HepG2 (cell line): ENCODE measurements around the gene KLHL12. TPM values are rescaled to one million over a fixed set of nuclear protein-coding genes. Genes with fewer than 3 reads are reported as not detected.

Experiments used
- ATF7 ChIP-seq, 2 experiments: fragments of 450-650 bp in 1 of 2; sonication (generic) in 1 of 2; formaldehyde crosslinking in 1 of 2; IDR thresholded peaks; 2 replicates each; pipeline versions ENCODE4 v1.4.0 to v1.6.1; 2016 to 2020; ENCODE audit warnings: antibody characterized with exemption in 1 of 2, mild to moderate bottlenecking in 1 of 2, missing genetic modification reagents in 1 of 2
- CREM ChIP-seq, 2 experiments: sonication (generic) in 1 of 2; formaldehyde crosslinking in 1 of 2; IDR thresholded peaks; 2 replicates each; pipeline versions ENCODE4 v1.4.0 to v1.6.1; 2016 to 2020; ENCODE audit warnings: antibody characterized with exemption in 1 of 2, mild to moderate bottlenecking in 1 of 2, missing genetic modification reagents in 1 of 2
- MAZ ChIP-seq, 2 experiments: sonication (generic) in 1 of 2; formaldehyde crosslinking in 1 of 2; IDR thresholded peaks; 2 replicates each; pipeline versions ENCODE4 v1.5.0 to v1.6.1; 2012 to 2020; ENCODE audit warnings: low read depth in 2 of 2, mild to moderate bottlenecking in 2 of 2, borderline replicate concordance in 1 of 2, improper control_type of control experiment in 1 of 2, low read length in 1 of 2, missing genetic modification reagents in 1 of 2, moderate library complexity in 1 of 2
- NFYB ChIP-seq: sonication (generic); formaldehyde crosslinking; IDR thresholded peaks from 2 replicates; pipeline ENCODE4 v1.4.0; 2020; ENCODE audit warnings: missing genetic modification reagents
- TOE1 ChIP-seq: sonication (generic); formaldehyde crosslinking; IDR thresholded peaks from 2 replicates; pipeline ENCODE4 v1.4.0; 2020; ENCODE audit warnings: mild to moderate bottlenecking, missing genetic modification reagents
- ZNF724P ChIP-seq: sonication (generic); formaldehyde crosslinking; IDR thresholded peaks from 2 replicates; pipeline ENCODE4 v1.8.0; 2022; ENCODE audit warnings: missing genetic modification reagents, borderline replicate concordance
- ZNF780A ChIP-seq: sonication (generic); formaldehyde crosslinking; IDR thresholded peaks from 2 replicates; pipeline ENCODE4 v1.8.0; 2022; ENCODE audit warnings: mild to moderate bottlenecking, missing genetic modification reagents, moderate library complexity
- ZSCAN25 ChIP-seq: sonication (generic); formaldehyde crosslinking; IDR thresholded peaks from 2 replicates; pipeline ENCODE4 v1.8.0; 2022; ENCODE audit warnings: mild to moderate bottlenecking, missing genetic modification reagents
- polyA plus RNA-seq, 8 experiments: library from polyadenylated mRNA; depleted of rRNA in 3 of 8; stranded (reverse) in 7 of 8; unstranded in 1 of 8; fragments of >200 nt; fragmentation: Illumina TruSeq in 4 of 8; extraction: Trizol in 4 of 8; gene quantifications; 2 replicates each; pipeline versions ENCODE4 v1.2.1 to v1.2.3, GENCODE V29; 2011 to 2016; ENCODE audit warnings: low read depth in 4 of 8, missing spikeins in 1 of 8, mixed read lengths in 1 of 8; ENCODE audit not compliant: insufficient read depth in 1 of 8
- total RNA-seq, 5 experiments: library from RNA; depleted of rRNA; stranded (reverse); fragments of >200 nt; fragmentation: Illumina TruSeq; extraction: Trizol; gene quantifications; 2 replicates each; pipeline ENCODE4 v1.2.3, GENCODE V29; 2016; ENCODE audit warnings: low read depth in 1 of 5
- TF ChIP-seq, protein P1 (sequence below): sonication (generic); formaldehyde crosslinking; IDR thresholded peaks from 2 replicates; pipeline ENCODE4 v1.8.1; 2023; ENCODE audit warnings: missing genetic modification reagents, inconsistent platforms, borderline replicate concordance
- TF ChIP-seq, protein P2 (sequence below): sonication (generic); formaldehyde crosslinking; IDR thresholded peaks from 2 replicates; pipeline ENCODE4 v1.8.0; 2022; ENCODE audit warnings: mild to moderate bottlenecking, missing genetic modification reagents; ENCODE audit not compliant: insufficient replicate concordance
- TF ChIP-seq, protein P3 (sequence below): IDR thresholded peaks from 2 replicates; pipeline ENCODE4 v1.6.1; 2016; ENCODE audit warnings: low read depth, control low read depth
- TF ChIP-seq, protein P4 (sequence below): sonication (generic); formaldehyde crosslinking; IDR thresholded peaks from 2 replicates; pipeline ENCODE4 v1.4.0; 2020; ENCODE audit warnings: low read depth, missing genetic modification reagents
- TF ChIP-seq, protein P5 (sequence below): sonication (generic); formaldehyde crosslinking; IDR thresholded peaks from 2 replicates; pipeline ENCODE4 v1.4.0; 2020; ENCODE audit warnings: missing genetic modification reagents

The KLHL12 gene
- total and polyA plus RNA-seq, 2 of the 13 experiments (the other 11 are each of a cell fraction or from before 2014, with no cell fraction given) = 19.2 to 25.2 TPM

DNA sequence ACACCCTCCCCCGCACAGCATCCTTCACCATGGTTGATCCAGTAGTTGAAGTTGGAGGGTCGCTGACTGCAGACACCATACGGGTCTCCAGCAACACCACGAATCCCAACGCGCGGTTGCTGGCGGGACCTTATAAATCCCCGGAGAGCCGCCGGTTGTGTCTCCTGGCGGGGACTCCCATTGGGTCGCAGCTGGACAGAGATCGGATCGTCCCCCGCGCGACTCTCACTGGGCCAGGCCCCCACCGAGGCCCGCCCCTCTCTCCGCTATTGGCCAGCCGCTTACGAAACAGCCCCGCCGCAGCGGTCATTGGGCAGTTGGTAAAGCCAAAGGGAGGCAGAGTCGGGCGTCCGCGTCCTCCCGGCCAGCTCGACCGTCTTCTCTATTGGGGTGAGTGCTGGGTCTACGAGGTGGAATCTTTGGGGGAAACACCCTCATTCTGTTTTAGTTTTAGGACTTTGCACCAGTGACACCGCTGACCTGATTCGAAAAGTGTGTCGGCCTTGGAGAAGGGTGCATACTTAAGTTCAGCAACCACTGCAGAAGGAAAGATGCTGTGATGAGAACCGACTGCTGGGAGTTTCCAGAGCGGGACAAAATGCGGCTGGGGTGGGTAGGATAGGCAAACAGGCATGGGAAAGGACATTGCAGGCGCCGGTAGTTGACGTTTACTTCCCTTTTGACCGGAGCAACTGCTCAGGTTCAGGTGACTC lies 65.5 kb downstream of the KLHL12 start (continued):
- TF ChIP-seq, protein P1, sequence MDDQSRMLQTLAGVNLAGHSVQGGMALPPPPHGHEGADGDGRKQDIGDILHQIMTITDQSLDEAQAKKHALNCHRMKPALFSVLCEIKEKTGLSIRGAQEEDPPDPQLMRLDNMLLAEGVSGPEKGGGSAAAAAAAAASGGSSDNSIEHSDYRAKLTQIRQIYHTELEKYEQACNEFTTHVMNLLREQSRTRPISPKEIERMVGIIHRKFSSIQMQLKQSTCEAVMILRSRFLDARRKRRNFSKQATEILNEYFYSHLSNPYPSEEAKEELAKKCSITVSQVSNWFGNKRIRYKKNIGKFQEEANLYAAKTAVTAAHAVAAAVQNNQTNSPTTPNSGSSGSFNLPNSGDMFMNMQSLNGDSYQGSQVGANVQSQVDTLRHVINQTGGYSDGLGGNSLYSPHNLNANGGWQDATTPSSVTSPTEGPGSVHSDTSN (CRISPR knock-in tag) = no peak
- TF ChIP-seq, protein P2, sequence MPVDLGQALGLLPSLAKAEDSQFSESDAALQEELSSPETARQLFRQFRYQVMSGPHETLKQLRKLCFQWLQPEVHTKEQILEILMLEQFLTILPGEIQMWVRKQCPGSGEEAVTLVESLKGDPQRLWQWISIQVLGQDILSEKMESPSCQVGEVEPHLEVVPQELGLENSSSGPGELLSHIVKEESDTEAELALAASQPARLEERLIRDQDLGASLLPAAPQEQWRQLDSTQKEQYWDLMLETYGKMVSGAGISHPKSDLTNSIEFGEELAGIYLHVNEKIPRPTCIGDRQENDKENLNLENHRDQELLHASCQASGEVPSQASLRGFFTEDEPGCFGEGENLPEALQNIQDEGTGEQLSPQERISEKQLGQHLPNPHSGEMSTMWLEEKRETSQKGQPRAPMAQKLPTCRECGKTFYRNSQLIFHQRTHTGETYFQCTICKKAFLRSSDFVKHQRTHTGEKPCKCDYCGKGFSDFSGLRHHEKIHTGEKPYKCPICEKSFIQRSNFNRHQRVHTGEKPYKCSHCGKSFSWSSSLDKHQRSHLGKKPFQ (CRISPR knock-in tag) = no peak
- TF ChIP-seq, protein P3, sequence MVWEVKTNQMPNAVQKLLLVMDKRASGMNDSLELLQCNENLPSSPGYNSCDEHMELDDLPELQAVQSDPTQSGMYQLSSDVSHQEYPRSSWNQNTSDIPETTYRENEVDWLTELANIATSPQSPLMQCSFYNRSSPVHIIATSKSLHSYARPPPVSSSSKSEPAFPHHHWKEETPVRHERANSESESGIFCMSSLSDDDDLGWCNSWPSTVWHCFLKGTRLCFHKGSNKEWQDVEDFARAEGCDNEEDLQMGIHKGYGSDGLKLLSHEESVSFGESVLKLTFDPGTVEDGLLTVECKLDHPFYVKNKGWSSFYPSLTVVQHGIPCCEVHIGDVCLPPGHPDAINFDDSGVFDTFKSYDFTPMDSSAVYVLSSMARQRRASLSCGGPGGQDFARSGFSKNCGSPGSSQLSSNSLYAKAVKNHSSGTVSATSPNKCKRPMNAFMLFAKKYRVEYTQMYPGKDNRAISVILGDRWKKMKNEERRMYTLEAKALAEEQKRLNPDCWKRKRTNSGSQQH = peak; percentile 45; the same call in 1 of the 2 replicates
- TF ChIP-seq TOE1 (no peak), MAZ (IDR thresholded peaks at IDR 0.05; ENCODE audit: borderline replicate concordance, low read depth, low read length) (peak; percentile 37; the same call in 1 of the 2 replicates), MAZ (CRISPR knock-in tag; IDR thresholded peaks at IDR 0.05; ENCODE audit: low read depth) (no peak), ZNF780A (CRISPR knock-in tag) (no peak), ATF7 (IDR thresholded peaks at IDR 0.05) (no peak), ATF7 (CRISPR knock-in tag; IDR thresholded peaks at IDR 0.05) (no peak), ZSCAN25 (no peak), CREM (IDR thresholded peaks at IDR 0.05) (peak; percentile 41; the same call in 1 of the 2 replicates), CREM (CRISPR knock-in tag; IDR thresholded peaks at IDR 0.05) (no peak), NFYB (peak; percentile 97), ZNF724P (CRISPR knock-in tag) (no peak)
- TF ChIP-seq, protein P4, sequence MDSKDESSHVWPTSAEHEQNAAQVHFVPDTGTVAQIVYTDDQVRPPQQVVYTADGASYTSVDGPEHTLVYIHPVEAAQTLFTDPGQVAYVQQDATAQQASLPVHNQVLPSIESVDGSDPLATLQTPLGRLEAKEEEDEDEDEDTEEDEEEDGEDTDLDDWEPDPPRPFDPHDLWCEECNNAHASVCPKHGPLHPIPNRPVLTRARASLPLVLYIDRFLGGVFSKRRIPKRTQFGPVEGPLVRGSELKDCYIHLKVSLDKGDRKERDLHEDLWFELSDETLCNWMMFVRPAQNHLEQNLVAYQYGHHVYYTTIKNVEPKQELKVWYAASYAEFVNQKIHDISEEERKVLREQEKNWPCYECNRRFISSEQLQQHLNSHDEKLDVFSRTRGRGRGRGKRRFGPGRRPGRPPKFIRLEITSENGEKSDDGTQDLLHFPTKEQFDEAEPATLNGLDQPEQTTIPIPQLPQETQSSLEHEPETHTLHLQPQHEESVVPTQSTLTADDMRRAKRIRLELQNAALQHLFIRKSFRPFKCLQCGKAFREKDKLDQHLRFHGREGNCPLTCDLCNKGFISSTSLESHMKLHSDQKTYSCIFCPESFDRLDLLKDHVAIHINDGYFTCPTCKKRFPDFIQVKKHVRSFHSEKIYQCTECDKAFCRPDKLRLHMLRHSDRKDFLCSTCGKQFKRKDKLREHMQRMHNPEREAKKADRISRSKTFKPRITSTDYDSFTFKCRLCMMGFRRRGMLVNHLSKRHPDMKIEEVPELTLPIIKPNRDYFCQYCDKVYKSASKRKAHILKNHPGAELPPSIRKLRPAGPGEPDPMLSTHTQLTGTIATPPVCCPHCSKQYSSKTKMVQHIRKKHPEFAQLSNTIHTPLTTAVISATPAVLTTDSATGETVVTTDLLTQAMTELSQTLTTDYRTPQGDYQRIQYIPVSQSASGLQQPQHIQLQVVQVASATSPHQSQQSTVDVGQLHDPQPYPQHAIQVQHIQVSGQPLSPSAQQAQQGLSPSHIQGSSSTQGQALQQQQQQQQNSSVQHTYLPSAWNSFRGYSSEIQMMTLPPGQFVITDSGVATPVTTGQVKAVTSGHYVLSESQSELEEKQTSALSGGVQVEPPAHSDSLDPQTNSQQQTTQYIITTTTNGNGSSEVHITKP (CRISPR knock-in tag) = no peak
- TF ChIP-seq, protein P5, sequence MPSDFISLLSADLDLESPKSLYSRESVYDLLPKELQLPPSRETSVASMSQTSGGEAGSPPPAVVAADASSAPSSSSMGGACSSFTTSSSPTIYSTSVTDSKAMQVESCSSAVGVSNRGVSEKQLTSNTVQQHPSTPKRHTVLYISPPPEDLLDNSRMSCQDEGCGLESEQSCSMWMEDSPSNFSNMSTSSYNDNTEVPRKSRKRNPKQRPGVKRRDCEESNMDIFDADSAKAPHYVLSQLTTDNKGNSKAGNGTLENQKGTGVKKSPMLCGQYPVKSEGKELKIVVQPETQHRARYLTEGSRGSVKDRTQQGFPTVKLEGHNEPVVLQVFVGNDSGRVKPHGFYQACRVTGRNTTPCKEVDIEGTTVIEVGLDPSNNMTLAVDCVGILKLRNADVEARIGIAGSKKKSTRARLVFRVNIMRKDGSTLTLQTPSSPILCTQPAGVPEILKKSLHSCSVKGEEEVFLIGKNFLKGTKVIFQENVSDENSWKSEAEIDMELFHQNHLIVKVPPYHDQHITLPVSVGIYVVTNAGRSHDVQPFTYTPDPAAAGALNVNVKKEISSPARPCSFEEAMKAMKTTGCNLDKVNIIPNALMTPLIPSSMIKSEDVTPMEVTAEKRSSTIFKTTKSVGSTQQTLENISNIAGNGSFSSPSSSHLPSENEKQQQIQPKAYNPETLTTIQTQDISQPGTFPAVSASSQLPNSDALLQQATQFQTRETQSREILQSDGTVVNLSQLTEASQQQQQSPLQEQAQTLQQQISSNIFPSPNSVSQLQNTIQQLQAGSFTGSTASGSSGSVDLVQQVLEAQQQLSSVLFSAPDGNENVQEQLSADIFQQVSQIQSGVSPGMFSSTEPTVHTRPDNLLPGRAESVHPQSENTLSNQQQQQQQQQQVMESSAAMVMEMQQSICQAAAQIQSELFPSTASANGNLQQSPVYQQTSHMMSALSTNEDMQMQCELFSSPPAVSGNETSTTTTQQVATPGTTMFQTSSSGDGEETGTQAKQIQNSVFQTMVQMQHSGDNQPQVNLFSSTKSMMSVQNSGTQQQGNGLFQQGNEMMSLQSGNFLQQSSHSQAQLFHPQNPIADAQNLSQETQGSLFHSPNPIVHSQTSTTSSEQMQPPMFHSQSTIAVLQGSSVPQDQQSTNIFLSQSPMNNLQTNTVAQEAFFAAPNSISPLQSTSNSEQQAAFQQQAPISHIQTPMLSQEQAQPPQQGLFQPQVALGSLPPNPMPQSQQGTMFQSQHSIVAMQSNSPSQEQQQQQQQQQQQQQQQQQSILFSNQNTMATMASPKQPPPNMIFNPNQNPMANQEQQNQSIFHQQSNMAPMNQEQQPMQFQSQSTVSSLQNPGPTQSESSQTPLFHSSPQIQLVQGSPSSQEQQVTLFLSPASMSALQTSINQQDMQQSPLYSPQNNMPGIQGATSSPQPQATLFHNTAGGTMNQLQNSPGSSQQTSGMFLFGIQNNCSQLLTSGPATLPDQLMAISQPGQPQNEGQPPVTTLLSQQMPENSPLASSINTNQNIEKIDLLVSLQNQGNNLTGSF (CRISPR knock-in tag) = no peak
